Ishikawa (cell line): Measurements from ENCODE around the gene CDHR3.

Experiments
- FOXM1 ChIP-seq: IDR thresholded peaks from 2 replicates; pipeline ENCODE4 v1.6.1; 2012; ENCODE audit warnings: low read depth, borderline replicate concordance
- RAD21 ChIP-seq: IDR thresholded peaks from 2 replicates; pipeline ENCODE4 v1.6.1; 2012; ENCODE audit warnings: low read depth
- TEAD4 ChIP-seq: IDR thresholded peaks from 2 replicates; pipeline ENCODE4 v1.6.1; 2012
- YY1 ChIP-seq: IDR thresholded peaks from 2 replicates; pipeline ENCODE4 v1.6.1; 2012; ENCODE audit warnings: low read depth
- ZBTB7A ChIP-seq: IDR thresholded peaks from 2 replicates; pipeline ENCODE4 v1.6.1; 2012; ENCODE audit warnings: low read depth
- TF ChIP-seq, protein P1 (sequence below): IDR thresholded peaks from 2 replicates; pipeline ENCODE4 v1.6.1; 2012
- TF ChIP-seq, protein P2 (sequence below): IDR thresholded peaks from 2 replicates; pipeline ENCODE4 v1.6.1; 2012; ENCODE audit warnings: low read depth, mild to moderate bottlenecking

DNA sequence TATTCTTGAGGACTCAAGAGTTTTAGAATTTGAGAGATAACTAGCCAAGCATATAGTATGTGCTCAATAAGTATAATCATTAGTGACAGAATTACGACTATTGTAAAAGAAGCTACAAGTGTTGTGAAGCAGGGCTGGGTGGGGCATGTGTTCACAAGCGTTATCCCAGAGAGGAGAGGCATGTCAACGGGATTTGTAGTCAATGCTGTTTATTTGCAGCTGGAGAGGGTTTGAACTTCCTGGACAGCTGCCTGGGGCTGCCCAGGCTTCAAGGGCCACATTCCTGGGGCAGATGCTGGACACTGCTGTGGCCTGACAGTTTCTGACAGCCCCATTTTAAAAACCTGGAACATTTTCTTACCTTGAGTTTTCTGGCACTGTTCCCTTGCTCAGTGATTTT, 36.9 kb upstream of the CDHR3 start:
- TF ChIP-seq, protein P1, sequence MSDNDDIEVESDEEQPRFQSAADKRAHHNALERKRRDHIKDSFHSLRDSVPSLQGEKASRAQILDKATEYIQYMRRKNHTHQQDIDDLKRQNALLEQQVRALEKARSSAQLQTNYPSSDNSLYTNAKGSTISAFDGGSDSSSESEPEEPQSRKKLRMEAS = no peak
- no peak for TF ChIP-seq TEAD4
- no peak for TF ChIP-seq RAD21
- TF ChIP-seq ZBTB7A = no peak
- TF ChIP-seq, protein P2, sequence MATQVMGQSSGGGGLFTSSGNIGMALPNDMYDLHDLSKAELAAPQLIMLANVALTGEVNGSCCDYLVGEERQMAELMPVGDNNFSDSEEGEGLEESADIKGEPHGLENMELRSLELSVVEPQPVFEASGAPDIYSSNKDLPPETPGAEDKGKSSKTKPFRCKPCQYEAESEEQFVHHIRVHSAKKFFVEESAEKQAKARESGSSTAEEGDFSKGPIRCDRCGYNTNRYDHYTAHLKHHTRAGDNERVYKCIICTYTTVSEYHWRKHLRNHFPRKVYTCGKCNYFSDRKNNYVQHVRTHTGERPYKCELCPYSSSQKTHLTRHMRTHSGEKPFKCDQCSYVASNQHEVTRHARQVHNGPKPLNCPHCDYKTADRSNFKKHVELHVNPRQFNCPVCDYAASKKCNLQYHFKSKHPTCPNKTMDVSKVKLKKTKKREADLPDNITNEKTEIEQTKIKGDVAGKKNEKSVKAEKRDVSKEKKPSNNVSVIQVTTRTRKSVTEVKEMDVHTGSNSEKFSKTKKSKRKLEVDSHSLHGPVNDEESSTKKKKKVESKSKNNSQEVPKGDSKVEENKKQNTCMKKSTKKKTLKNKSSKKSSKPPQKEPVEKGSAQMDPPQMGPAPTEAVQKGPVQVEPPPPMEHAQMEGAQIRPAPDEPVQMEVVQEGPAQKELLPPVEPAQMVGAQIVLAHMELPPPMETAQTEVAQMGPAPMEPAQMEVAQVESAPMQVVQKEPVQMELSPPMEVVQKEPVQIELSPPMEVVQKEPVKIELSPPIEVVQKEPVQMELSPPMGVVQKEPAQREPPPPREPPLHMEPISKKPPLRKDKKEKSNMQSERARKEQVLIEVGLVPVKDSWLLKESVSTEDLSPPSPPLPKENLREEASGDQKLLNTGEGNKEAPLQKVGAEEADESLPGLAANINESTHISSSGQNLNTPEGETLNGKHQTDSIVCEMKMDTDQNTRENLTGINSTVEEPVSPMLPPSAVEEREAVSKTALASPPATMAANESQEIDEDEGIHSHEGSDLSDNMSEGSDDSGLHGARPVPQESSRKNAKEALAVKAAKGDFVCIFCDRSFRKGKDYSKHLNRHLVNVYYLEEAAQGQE = no peak
- TF ChIP-seq FOXM1 = no peak
- TF ChIP-seq YY1 = no peak
